GM18873 (cell line): ENCODE results near the gene HS2ST1.
A peak's percentile ranks its signal among the peaks of the same experiment; 100 is the strongest.
"Not testable (repeated sequence)": the region's sequence is repeated elsewhere in the genome, so short reads cannot be mapped to it uniquely, and the experiment has no call there.

Experiments used
- ATAC-seq: cut with Tn5 transposase; IDR thresholded peaks from one replicate; pipeline ENCODE4 v1.9.1; 2021; ENCODE audit warnings: mild to moderate bottlenecking, moderate library complexity, moderate number of reproducible peaks; ENCODE audit not compliant: unreplicated experiment, low FRiP score

The HS2ST1 gene

DNA sequence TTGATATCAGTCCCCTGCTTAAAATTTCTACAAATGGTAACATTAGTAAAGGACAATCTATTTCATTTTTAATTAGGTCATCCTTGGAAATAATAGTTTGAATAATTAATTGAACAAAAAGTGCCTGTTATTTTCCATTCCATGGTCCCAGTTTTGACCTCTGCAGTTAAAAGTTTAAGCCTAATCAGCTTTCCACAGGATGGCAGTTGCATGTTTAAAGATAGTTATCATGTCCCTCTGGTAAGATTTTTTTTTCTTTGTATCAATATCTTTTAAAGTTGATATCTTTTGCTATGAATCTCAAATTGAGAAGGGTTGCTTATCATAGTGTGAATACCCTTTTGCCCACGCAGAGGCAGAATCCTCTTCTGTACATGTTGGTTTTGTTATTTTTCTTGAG is 90.4 kb downstream of the HS2ST1 start:
- ATAC-seq: no peak

DNA sequence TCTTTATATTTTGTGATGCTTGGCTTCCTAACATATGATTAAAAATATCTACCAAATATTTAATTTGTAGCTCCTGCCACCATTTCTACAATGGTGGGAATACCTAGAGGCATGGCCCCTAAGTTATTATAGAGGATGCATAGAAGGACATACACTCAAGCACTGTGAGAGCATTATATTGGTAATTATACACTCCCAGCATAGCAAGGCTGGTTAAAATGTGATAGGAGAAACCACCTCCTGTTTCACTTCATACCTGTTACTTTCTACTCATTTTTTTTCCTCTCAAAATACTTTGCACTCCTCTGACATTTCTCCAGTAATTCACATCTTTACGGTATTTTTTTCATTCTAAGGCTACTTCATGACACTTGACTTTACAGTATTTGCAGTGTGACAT is 92.9 kb downstream of the HS2ST1 start:
- ATAC-seq: no peak

DNA sequence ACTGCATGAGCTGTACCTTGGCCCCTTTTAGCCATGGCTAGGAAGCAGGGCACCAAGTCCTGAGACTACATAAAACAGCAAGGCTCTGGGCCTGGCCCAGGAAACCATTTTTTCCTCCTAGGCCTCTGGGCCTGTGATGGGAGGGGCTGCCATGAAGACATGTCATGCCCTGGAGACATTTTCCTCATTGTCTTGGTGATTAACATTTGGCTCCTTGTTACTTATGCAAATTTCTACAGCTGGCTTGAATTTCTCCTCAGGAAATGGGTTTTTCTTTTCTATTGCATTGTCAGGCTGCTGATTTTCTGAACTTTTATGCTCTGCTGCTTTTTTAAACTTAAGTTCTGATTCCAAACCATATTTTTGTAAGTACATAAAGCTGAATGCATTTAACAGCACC is 99.0 kb downstream of the HS2ST1 start:
- not testable (repeated sequence) for ATAC-seq

DNA sequence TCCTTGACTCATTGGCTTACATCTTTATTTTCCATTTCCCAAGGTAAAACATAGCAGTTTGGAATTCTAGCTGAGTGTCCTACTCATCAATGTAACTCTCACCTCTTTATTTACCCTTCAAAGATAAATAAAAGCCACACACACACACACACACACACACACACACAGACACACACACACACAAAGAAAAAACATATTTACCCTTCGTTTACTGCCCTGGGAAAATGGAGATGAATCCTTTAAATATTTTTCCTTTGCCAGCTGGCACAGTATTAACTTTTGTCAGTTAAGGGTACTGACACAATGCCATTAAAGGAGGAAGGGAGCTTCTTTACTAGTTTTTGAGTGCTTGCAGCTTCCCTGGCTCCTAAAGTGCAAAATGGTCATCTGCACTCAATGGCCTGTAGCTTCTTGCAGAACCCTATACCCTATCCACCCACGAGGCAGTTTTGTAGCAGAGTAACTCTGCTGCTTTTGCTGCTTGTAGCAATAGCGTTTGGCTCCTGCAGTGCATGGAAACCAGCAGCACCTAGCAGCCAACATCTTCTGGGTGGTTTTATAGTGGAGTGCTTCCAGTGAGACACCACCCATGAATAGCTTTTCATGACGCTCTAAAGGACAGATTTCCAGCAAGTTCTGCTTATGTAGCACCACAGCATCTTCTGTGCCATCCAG is 103.7 kb downstream of the HS2ST1 start:
- ATAC-seq: no peak

DNA sequence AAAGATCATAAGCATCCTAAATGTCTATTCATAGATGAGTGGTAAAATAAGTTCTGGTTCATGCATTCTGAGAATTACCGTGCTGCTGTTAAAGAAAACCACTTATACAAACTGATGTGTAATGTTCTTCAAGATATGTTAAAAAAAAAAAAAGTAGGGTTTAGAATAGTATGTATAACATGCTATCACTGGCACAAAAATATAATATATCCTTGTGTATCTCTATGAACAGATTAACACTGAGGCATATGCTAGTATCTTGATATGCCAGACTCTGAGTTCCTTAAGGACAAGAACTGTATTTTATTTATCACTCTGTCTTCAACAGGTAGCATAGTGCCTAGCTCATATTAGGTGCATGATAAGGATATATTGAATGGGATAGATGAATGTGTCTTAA is 108.9 kb downstream of the HS2ST1 start:
- no peak for ATAC-seq

DNA sequence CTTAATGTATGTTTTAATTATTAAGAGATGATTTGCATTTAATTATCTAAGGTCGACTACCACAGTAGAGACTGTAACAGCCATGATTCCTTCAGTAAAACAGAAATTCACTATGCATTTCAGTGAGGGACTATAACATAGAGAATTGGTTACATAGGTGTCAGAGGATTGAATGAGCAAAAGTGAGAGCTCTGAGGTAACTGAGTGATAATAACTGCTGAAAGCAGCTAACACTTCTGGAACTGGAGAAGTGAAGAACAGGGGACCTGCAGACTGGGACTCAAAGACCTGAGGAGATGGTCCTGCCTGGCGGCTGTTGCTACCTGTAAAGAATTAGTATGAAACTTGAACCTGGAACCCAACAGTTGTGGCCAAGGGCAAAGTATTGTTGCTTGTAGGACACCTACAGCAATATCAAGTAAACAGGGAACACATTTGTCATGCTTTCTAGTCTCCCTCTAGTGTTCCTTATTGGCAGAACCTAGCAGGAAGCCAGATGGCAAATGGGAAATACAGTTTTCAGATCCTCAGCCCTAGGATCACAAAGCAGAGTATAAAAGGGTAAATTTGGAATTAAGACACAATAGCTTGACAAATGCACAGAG is 110.6 kb downstream of the HS2ST1 start:
- no peak for ATAC-seq

DNA sequence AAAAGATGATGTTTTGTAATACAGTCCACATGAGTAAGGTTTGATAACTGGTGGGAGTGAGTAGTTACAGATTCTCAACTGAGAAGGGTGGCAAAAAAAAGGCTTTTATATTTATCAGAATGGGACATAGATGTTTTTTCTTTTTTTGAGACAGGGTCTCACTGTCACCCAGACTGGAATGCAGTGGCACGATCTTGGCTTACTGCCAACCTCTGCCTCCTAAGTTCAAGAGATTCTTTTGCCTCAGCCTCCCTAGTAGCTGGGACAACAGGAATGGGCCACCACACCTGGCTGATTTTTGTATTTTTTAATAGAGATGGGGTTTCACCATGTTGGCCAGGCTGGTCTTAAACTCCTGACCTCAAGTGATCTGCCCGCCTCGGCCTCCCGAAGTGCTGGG is 113.1 kb downstream of the HS2ST1 start:
- ATAC-seq: not testable (repeated sequence)

DNA sequence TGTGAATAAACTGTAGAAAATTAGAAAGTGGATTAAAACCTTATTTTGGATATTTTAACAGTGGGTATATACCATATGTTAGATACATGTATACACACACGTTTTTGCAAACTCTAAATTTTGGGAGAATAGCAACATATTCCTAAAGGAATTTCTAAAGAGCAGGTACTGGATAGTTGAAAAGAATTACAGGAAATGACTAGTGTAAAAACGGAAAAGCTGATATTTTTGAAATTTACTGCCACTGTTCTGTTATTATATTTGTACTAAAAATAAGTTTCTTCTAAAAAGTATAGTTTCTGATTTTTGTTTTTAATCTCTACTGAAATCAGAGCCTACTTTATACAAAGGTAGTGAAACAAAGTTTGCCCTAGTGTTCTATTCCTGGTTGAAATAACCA is 114.1 kb downstream of the HS2ST1 start:
- no peak for ATAC-seq

DNA sequence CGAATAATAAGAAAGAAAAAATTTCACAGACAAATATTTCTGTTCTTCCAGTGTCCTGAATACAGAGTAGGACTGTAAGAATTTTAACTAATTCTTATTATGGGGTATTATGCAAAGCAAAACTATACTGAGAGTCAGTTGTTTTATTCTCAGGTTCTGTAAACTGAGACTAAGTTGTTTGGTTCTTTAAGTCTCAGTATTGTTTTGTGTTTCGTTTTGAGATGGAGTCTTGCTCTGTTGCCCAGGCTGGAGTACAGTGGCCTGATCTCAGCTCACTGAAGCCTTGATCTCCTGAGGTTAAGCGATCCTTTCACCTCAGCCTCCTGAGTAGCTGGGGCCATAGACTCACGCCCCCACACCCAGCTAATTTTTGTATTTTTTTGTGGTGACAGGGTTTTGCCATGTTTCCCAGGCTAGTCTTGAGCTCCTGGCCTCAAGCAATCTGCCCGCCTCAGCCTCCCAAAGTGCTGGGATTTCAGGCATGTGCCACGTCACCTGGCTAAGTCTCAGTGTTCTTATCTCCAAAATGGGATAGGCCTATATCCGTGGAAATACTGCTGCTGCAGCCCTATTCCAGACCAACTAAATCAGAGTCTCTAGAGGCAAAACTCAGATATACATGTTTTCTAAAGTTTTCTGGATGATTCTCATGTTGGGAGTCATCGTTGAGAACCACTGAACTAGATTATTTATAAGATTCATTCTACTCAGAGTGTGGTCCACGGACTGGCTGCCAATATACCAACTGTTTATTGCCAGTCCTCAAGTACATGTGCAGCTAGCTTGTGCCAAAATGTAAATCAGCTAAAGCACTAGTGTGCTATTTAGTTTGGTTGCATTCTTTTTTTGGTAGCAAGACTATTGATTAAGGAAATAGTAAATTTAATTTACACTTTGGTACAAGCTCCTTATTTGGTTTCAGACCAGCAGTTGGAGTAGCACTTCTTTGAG is 116.6 kb downstream of the HS2ST1 start:
- ATAC-seq: peak; percentile 97

DNA sequence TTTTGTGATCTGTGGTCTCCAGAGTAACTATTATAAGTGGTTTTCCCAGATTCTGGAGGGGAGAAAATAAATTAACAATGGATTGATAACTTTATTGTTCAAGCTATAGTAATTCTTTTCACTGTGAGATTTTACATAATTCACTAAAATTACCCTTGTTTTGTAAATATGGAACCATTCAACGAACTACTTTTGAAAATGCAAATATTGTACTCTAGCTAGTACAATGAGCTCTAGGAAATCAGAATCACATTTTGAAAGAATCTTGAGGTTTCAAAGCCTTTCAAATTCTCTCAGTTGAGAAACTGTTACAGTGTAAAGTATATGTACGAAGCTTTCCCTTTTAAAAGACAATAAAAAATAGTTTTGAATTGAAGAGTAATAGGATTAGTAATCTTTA is 119.9 kb downstream of the HS2ST1 start:
- ATAC-seq: no peak

DNA sequence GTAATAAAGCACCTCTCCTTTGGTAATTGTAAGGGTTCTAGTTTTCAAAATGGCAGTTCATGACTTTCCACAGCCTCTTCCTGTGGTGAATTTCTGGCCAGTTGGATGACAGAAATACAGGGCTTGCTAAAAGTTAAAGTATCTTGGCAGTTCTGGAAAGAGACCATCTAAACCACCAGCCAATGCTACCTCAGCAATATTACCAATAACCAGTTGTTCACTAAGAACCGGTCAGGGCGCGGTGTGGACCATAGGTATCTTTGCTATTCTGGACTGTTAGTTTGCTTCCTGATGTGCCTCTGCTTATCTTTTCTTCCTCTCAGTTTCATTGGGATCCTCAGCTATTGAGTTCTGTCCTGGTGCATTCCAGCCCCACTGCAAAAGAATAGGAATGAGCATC is 124.7 kb downstream of the HS2ST1 start:
- ATAC-seq: no peak

DNA sequence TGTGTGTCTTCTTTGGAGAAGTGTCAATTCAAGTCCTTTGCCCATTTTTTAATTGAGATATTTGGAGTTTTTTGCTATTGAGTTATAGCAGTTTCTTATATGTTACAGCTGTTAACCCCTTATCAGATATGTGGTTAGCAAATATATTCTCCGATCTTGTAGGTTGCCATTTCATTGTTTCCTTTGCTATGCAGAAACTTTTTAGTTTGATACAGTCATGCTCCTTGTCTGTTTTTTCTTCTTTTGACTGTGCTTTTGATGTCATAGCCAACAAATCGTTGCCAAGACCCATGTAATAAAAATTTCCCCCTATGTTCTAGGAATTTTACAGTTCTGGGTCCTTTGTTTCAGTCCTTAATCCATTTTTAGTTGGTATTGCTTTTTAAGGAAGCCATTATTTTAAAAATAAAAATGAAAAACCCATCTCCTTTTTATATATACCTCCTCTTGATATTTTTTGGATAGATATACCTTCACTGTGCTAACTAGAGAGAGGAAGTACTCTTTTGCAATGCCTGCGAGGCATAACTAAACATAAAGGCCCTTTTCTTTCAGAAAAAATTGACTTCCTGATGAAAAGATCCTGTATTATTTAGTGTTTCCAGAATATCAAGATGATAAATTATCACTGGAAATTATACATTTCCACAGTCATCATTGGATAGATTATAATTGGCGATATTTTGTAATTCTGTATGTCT is 127.8 kb downstream of the HS2ST1 start:
- no peak for ATAC-seq

DNA sequence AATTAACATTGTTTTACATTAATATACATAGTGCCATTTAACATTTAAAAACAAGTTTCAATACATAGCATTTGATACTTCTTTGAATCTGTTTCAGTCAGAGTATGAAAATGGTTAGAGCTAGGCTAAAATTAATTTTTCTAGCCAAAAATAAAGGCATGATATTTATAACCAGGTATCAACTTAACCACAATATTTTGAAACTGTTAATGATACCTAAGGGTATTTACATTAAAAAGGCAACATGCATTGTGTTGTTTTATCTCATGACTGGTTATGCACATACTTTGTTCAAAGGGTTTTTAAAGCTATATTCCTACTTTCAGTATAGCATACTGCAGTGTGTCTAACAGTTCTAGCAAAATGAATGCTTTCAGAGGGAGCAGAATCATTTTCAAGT is 130.0 kb downstream of the HS2ST1 start:
- peak; percentile 29 for ATAC-seq

DNA sequence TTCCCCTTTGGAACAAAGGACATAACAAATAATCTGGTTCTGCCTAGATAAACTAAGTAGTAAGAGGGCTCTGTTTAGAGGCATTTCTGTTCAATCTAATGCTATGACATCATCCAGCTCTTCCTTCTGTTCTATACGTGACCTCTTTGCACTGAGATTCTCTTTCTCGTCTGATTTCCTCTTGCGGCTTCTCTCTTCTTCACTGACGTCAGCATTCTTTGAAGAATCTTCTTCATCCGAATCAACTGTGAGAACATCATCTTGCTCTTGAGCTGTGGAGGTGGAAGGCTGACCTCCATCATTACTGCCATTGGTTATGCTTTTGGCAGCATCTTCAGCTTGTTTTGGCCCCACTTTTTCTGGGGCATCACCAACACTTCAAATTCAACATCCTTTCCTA is 130.4 kb downstream of the HS2ST1 start:
- ATAC-seq: peak; percentile 71

DNA sequence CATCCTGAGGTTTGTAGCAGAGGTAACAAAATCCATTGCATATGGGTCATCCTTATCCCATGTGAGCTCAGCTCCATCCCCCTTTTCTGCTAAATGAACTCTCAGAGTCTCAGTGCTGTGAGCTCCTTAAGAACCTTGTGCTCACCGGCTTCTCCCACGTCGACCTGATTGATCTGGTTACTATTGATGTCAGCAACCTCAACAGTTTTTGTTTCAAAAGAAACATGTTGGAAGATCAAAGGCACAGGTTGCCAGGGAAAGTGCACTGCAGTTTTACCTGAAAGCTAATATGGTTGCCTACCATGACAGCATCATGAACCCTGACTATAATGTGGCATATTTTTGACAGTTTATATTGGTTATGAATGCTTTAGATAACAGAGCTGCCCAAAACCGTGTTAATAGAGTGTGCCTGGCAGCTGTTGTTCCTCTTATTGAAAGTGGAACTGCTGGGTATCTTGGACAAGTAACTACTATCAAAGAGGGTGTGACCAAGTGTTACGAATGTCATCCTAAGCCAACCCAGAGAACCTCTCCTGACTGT is 131.4 kb downstream of the HS2ST1 start:
- no peak for ATAC-seq

DNA sequence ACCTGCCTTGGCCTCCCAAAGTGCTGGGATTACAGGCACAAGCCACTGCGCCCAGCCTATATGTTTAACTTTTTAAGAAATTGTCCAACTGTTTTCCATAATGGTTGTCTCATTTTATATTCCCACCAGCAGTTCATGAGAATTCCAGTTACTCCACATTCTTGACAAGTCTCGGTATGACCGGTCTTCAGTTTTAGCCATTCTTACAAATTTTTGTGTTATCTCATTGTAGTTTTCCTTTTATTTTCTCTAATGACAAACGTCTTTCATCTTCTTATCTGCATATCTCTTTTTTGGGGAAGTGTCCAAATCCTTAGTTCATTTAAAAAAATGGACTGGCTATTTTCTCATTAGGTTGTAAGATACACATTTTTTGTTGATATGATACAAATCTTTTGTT is 132.5 kb downstream of the HS2ST1 start:
- no peak for ATAC-seq

DNA sequence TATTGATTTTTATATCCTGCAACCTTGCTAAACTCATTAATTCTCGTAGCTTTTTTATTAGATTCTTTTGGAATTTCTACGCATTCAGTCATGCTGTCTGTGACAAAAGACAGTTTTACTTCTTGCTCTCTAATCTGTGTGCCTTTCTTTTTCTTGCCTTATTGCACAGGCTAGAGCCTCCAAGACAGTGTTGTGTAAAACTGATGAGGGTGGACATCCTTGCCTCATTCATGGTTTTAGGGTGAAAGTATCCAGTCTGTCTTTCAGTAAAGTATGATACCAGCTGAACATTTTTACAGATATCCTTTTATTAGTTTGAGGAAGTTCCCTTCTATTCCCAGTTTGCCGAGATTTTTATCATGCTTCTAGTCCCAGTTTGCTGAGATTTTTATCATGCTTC is 133.8 kb downstream of the HS2ST1 start:
- ATAC-seq: no peak

DNA sequence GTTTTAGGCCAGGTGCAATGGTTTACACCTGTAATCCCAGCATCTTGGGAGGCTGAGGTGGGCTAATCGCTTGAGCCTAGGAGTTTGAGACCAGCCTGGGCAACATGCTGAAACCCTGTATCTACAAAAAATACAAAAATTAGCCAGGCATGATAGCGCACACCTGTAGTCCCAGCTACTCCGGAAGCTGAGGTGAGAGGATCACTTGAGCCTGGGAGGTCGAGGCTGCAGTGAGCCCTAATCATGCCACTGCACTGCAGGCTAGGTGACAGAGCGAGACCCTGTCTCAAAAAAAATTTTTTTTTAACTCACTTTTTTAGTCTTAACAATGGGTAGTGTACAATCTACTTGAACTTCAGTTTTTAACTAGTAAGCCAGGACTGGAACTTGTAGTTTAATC is 137.5 kb downstream of the HS2ST1 start:
- ATAC-seq: no peak

DNA sequence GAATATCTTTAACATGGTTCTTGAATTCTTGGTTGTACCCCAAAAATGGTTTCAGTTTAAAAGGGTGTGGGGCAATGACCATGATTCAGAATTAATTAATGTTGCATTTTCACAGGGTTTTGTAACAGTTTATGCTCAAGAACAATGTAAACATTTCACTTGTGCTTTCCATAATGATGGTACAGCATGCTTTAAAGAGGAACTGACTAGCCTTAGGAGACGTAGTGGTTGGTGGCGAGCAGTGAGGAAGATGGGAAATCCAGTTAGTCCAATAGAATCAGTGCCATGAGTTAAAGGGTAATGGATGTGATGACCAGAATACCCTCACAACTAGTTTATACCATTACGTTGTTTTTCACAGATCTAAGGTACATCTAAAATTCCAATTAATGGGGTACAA is 138.0 kb downstream of the HS2ST1 start:
- ATAC-seq: no peak

DNA sequence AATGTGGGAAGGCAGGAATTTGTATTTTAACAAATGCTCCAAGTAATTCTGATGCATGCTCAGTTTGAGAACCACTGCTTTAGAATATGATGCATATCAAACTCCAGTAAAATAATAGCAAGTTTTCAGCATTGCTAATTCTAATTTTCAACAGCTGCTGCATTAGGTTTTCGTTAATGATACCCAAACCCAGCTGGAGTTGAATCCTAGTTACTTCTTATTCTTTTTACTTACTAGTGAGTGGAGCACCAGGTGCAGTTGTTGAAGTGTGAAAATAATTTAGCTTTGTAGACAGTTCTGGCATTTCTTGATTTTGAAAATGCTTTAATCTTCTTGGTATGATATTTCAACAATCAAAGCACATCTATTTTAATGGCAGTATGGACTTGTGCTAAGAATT is 138.5 kb downstream of the HS2ST1 start:
- no peak for ATAC-seq

DNA sequence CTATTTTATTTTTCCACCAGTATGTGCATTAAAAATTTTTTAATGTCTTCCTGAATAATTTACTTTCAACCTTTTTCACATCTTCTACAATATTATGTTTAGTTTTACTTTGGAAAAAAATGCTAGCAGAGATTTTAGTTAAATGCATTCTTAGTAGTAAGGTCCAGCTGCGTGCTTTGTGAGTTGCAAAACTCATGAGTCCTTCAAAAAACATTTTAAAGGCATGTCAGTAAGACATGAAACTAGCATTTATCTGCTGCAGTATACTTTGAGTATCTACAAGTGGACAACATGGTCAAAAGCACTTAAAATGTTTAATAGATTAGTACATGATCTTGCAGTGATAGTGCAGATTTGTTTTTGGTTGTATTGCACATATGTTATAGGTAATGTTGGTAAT is 139.0 kb downstream of the HS2ST1 start:
- ATAC-seq: no peak
